Measurements from ENCODE around the gene B9D2. TPM values are rescaled to one million over a fixed set of nuclear protein-coding genes. Genes with fewer than 3 reads are reported as not detected.

The B9D2 gene
- total RNA-seq, 1 experiment from 2014 or later: 7.3 TPM

- DNase-seq (ENCODE audit: low read depth, low spot score): no peak
- H3K36me3 ChIP-seq (ENCODE audit: control insufficient read depth in 1 of 2, insufficient read depth in 2 of 2, low read length in 2 of 2): peaks cover 7 to 29% of the 10 kb centered on the region in 2 experiments; a peak in 2 of 4 replicates
- peak overlapping the region; percentile 95 for H3K4me2 ChIP-seq (ENCODE audit: low read length)
- no peaks in the 10 kb centered on the region for H3K9me2 ChIP-seq (ENCODE audit: insufficient read depth)
- no peak overlapping the region for H3K27ac ChIP-seq (ENCODE audit: low read depth, low read length)
- intact Hi-C loops (cut with micrococcal nuclease): loop anchor here (2.0 kb wide), 1 partner anchor 39 kb away; no protein-coding TSS in a partner anchor
- ChIA-PET RAD21 (ENCODE audit: low non-redundant PET in 1 of 2, low total read pairs in 2 of 2, uncharacterized antibody in 2 of 2, unreplicated experiment in 2 of 2) (no interaction called here), CTCF (no interaction called here), POLR2A (no interaction called here)
- no peak overlapping the region for H2AFZ ChIP-seq (ENCODE audit: low read depth, low read length, poor library complexity, severe bottlenecking)
- no peak for ATAC-seq
- H3K4me1 ChIP-seq (ENCODE audit: control insufficient read depth in 1 of 2, insufficient read depth in 2 of 2, low read length in 2 of 2): peaks cover 12 to 25% of the 10 kb centered on the region in 2 experiments
- peaks cover 33% of the 10 kb centered on the region for H3K79me2 ChIP-seq (ENCODE audit: insufficient read depth, low read length)
- no peaks in the 10 kb centered on the region for H3K9me3 ChIP-seq (ENCODE audit: control insufficient read depth in 1 of 2, insufficient read depth in 1 of 2, low read depth in 1 of 2, low read length in 2 of 2)
- TF ChIP-seq ZBTB33 (IDR thresholded peaks at IDR 0.05; ENCODE audit: extremely low read depth, insufficient replicate concordance, low read length): no peak
- no TSS peak for BruUV-seq (replicated peaks)
- no peak overlapping the region for H3K9ac ChIP-seq (ENCODE audit: low read length)
- H3K4me3 ChIP-seq (replicated peaks in 1 of 2; ENCODE audit: low read depth in 1 of 2, low read length in 2 of 2): peak overlapping the region in 1 of 2 experiments; percentile 92; a peak in 1 of 4 replicates
- H3K27me3 ChIP-seq (ENCODE audit: insufficient read depth, low read length): no peaks in the 10 kb centered on the region
- peaks cover 4% of the 10 kb centered on the region; the same call in 1 of the 2 replicates for H4K20me1 ChIP-seq (ENCODE audit: insufficient read depth)
These were observed 52.3 kb downstream of the B9D2 start for GRCh38 chr19:41311613-41312012.

- intact Hi-C loops (cut with micrococcal nuclease): loop anchor here (2.0 kb wide), 1 partner anchor 40 kb away; no protein-coding TSS in a partner anchor
- Histone ChIP-seq H3K4me3 (replicated peaks in 1 of 2; ENCODE audit: low read depth in 1 of 2, low read length in 2 of 2) (peak overlapping the region; percentile 79 to 92), H3K4me2 (ENCODE audit: low read length) (peak overlapping the region; percentile 95), H2AFZ (ENCODE audit: low read depth, low read length, poor library complexity, severe bottlenecking) (no peak overlapping the region), H3K9me2 (ENCODE audit: insufficient read depth) (no peaks in the 10 kb centered on the region), H3K27ac (ENCODE audit: low read depth, low read length) (peak overlapping the region; percentile 88; the same call in 1 of the 2 replicates), H3K79me2 (ENCODE audit: insufficient read depth, low read length) (peaks cover 33% of the 10 kb centered on the region), H4K20me1 (ENCODE audit: insufficient read depth) (peaks cover 4% of the 10 kb centered on the region; the same call in 1 of the 2 replicates), H3K9ac (ENCODE audit: low read length) (peak overlapping the region; percentile 84), H3K36me3 (ENCODE audit: control insufficient read depth in 1 of 2, insufficient read depth in 2 of 2, low read length in 2 of 2) (peaks cover 9 to 30% of the 10 kb centered on the region in 2 experiments; a peak in 2 of 4 replicates), H3K9me3 (ENCODE audit: control insufficient read depth in 1 of 2, insufficient read depth in 1 of 2, low read depth in 1 of 2, low read length in 2 of 2) (no peaks in the 10 kb centered on the region), H3K27me3 (ENCODE audit: insufficient read depth, low read length) (no peaks in the 10 kb centered on the region), H3K4me1 (ENCODE audit: control insufficient read depth in 1 of 2, insufficient read depth in 2 of 2, low read length in 2 of 2) (peaks cover 12 to 25% of the 10 kb centered on the region in 2 experiments)
- CTCF ChIA-PET: no interaction called here
- POLR2A ChIA-PET: no interaction called here
- no TSS peak for BruUV-seq (replicated peaks)
- DNase-seq (ENCODE audit: low read depth, low spot score): no peak
- RAD21 ChIA-PET (ENCODE audit: low non-redundant PET in 1 of 2, low total read pairs in 2 of 2, uncharacterized antibody in 2 of 2, unreplicated experiment in 2 of 2): no interaction called here
- no peak for ATAC-seq
- TF ChIP-seq CTCF (IDR thresholded peaks at IDR 0.05 in 2 of 3, conservative IDR thresholded peaks at IDR 0.05 in 1 of 3; ENCODE audit: borderline replicate concordance in 1 of 3, insufficient read depth in 1 of 3, low read depth in 2 of 3, low read length in 2 of 3) (no peak), REST (IDR thresholded peaks at IDR 0.05; ENCODE audit: low read depth) (no peak), CEBPB (IDR thresholded peaks at IDR 0.05; ENCODE audit: low read depth) (no peak), YY1 (IDR thresholded peaks at IDR 0.05; ENCODE audit: extremely low read depth, insufficient replicate concordance, low read depth, low read length) (no peak), EZH2phosphoT487 (IDR thresholded peaks at IDR 0.05; ENCODE audit: borderline replicate concordance) (no peak), EGR1 (IDR thresholded peaks at IDR 0.05; ENCODE audit: low read depth) (no peak), POLR2AphosphoS5 (IDR thresholded peaks at IDR 0.05; ENCODE audit: low read depth, low read length) (no peak)
These were observed 52.9 kb downstream of the B9D2 start for GRCh38 chr19:41311072-41311471.
